HEK293 (cell line): ENCODE results near the gene MARCHF10.

Source experiments
- KLF1 ChIP-seq: fragments of 450-650 bp; formaldehyde crosslinking; IDR thresholded peaks from 2 replicates; pipeline ENCODE4 v1.5.1; 2016; ENCODE audit warnings: missing biosample characterization, missing genetic modification characterization
- MZF1 ChIP-seq: fragments of 450-650 bp; formaldehyde crosslinking; IDR thresholded peaks from 2 replicates; pipeline ENCODE4 v1.5.1; 2017; ENCODE audit warnings: missing biosample characterization, missing genetic modification characterization, borderline replicate concordance
- SETDB1 ChIP-seq: IDR thresholded peaks from one replicate; pipeline ENCODE4 v1.6.1; 2017; ENCODE audit warnings: mild to moderate bottlenecking, low read length, moderate library complexity, mixed read lengths; ENCODE audit not compliant: insufficient read length
- ZBTB20 ChIP-seq: fragments of 450-650 bp; formaldehyde crosslinking; IDR thresholded peaks from 2 replicates; pipeline ENCODE4 v1.5.1; 2016; ENCODE audit warnings: missing biosample characterization, missing genetic modification characterization
- ZBTB44 ChIP-seq: fragments of 450-650 bp; IDR thresholded peaks from 2 replicates; pipeline ENCODE4 v1.5.1; 2018; ENCODE audit warnings: missing biosample characterization, mild to moderate bottlenecking, missing genetic modification characterization
- ZFP41 ChIP-seq: fragments of 450-650 bp; formaldehyde crosslinking; IDR thresholded peaks from 2 replicates; pipeline ENCODE4 v1.5.1; 2016; ENCODE audit warnings: missing biosample characterization, missing genetic modification characterization, borderline replicate concordance
- ZNF175 ChIP-seq: fragments of 450-650 bp; formaldehyde crosslinking; IDR thresholded peaks from 2 replicates; pipeline ENCODE4 v1.5.1; 2016; ENCODE audit warnings: missing biosample characterization, missing genetic modification characterization
- ZNF184 ChIP-seq: fragments of 450-650 bp; IDR thresholded peaks from 2 replicates; pipeline ENCODE4 v1.5.1; 2018; ENCODE audit warnings: missing biosample characterization, mild to moderate bottlenecking, missing genetic modification characterization
- ZNF19 ChIP-seq: fragments of 450-650 bp; formaldehyde crosslinking; IDR thresholded peaks from 2 replicates; pipeline ENCODE4; 2016; ENCODE audit warnings: missing biosample characterization, missing genetic modification characterization, low read depth
- ZNF223 ChIP-seq: fragments of 450-650 bp; formaldehyde crosslinking; IDR thresholded peaks from 2 replicates; pipeline ENCODE4 v1.5.1; 2016; ENCODE audit warnings: missing biosample characterization, missing genetic modification characterization
- ZNF23 ChIP-seq: fragments of 450-650 bp; formaldehyde crosslinking; IDR thresholded peaks from 2 replicates; pipeline ENCODE4 v1.5.1; 2016; ENCODE audit warnings: missing biosample characterization, missing genetic modification characterization, borderline replicate concordance
- ZNF266 ChIP-seq: fragments of 450-650 bp; formaldehyde crosslinking; IDR thresholded peaks from 2 replicates; pipeline ENCODE4 v1.5.1; 2016; ENCODE audit warnings: missing biosample characterization, missing genetic modification characterization, low read depth
- ZNF311 ChIP-seq: fragments of 450-650 bp; formaldehyde crosslinking; IDR thresholded peaks from 2 replicates; pipeline ENCODE4 v1.5.1; 2017; ENCODE audit warnings: missing biosample characterization, missing genetic modification characterization, borderline replicate concordance
- ZNF335 ChIP-seq: fragments of 450-650 bp; formaldehyde crosslinking; conservative IDR thresholded peaks from 2 replicates; pipeline ENCODE4 v1.5.1; 2016; ENCODE audit warnings: missing biosample characterization, missing genetic modification characterization
- ZNF341 ChIP-seq: fragments of 450-650 bp; formaldehyde crosslinking; IDR thresholded peaks from 2 replicates; pipeline ENCODE4; 2016; ENCODE audit warnings: low read depth, missing biosample characterization, missing genetic modification characterization
- ZNF391 ChIP-seq: fragments of 450-650 bp; formaldehyde crosslinking; IDR thresholded peaks from 2 replicates; pipeline ENCODE4 v1.5.1; 2016; ENCODE audit warnings: low read depth, missing biosample characterization, missing genetic modification characterization, borderline replicate concordance
- ZNF48 ChIP-seq: fragments of 450-650 bp; formaldehyde crosslinking; IDR thresholded peaks from 2 replicates; pipeline ENCODE4 v1.5.1; 2016; ENCODE audit warnings: missing biosample characterization, missing genetic modification characterization
- ZNF549 ChIP-seq: fragments of 450-650 bp; IDR thresholded peaks from 2 replicates; pipeline ENCODE4 v1.5.1; 2018; ENCODE audit warnings: missing biosample characterization, missing genetic modification characterization, mild to moderate bottlenecking, inconsistent platforms, moderate library complexity
- ZNF555 ChIP-seq: fragments of 450-650 bp; formaldehyde crosslinking; conservative IDR thresholded peaks from 2 replicates; pipeline ENCODE4 v1.5.1; 2017; ENCODE audit warnings: missing biosample characterization, mild to moderate bottlenecking, missing genetic modification characterization, inconsistent platforms
- ZNF596 ChIP-seq: fragments of 450-650 bp; IDR thresholded peaks from 2 replicates; pipeline ENCODE4 v1.5.0; 2018; ENCODE audit warnings: missing biosample characterization, mild to moderate bottlenecking, missing genetic modification characterization, moderate library complexity
- ZNF658 ChIP-seq: fragments of 450-650 bp; formaldehyde crosslinking; IDR thresholded peaks from 2 replicates; pipeline ENCODE4; 2016; ENCODE audit warnings: missing biosample characterization, missing genetic modification characterization
- ZNF664 ChIP-seq: fragments of 450-650 bp; formaldehyde crosslinking; IDR thresholded peaks from 2 replicates; pipeline ENCODE4 v1.5.1; 2016; ENCODE audit warnings: missing biosample characterization, missing genetic modification characterization
- ZNF677 ChIP-seq: fragments of 450-650 bp; IDR thresholded peaks from 2 replicates; pipeline ENCODE4 v1.5.0; 2018; ENCODE audit warnings: missing biosample characterization, mild to moderate bottlenecking, missing genetic modification characterization, moderate library complexity
- TF ChIP-seq, protein P1 (sequence below): fragments of 450-650 bp; formaldehyde crosslinking; IDR thresholded peaks from 2 replicates; pipeline ENCODE4 v1.5.1; 2016; ENCODE audit warnings: missing biosample characterization, missing genetic modification characterization
- TF ChIP-seq, protein P2 (sequence below): fragments of 450-650 bp; formaldehyde crosslinking; IDR thresholded peaks from 2 replicates; pipeline ENCODE4 v1.5.0; 2017; ENCODE audit warnings: missing biosample characterization, missing genetic modification characterization, borderline replicate concordance
- TF ChIP-seq, protein P3 (sequence below): fragments of 450-650 bp; formaldehyde crosslinking; IDR thresholded peaks from 2 replicates; pipeline ENCODE4 v1.5.1; 2016; ENCODE audit warnings: missing biosample characterization, missing genetic modification characterization, low read depth
- TF ChIP-seq, protein P4 (sequence below): fragments of 450-650 bp; formaldehyde crosslinking; IDR thresholded peaks from 2 replicates; pipeline ENCODE4 v1.5.1; 2016; ENCODE audit warnings: missing biosample characterization, missing genetic modification characterization
- TF ChIP-seq, protein P5 (sequence below): fragments of 450-650 bp; IDR thresholded peaks from 2 replicates; pipeline ENCODE4 v1.5.1; 2018; ENCODE audit warnings: missing biosample characterization, missing genetic modification characterization

MARCHF10 gene

GRCh38 chr17:62724398-62725146 lies 83.5 kb downstream of the MARCHF10 start (continued):
- TF ChIP-seq, protein P1, sequence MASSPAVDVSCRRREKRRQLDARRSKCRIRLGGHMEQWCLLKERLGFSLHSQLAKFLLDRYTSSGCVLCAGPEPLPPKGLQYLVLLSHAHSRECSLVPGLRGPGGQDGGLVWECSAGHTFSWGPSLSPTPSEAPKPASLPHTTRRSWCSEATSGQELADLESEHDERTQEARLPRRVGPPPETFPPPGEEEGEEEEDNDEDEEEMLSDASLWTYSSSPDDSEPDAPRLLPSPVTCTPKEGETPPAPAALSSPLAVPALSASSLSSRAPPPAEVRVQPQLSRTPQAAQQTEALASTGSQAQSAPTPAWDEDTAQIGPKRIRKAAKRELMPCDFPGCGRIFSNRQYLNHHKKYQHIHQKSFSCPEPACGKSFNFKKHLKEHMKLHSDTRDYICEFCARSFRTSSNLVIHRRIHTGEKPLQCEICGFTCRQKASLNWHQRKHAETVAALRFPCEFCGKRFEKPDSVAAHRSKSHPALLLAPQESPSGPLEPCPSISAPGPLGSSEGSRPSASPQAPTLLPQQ, result peak; percentile 99
- no peak for TF ChIP-seq ZNF664 (tag by site-specific recombination)
- TF ChIP-seq ZNF391, result no peak
- no peak for TF ChIP-seq ZNF658 (tag by site-specific recombination)
- no peak for TF ChIP-seq ZFP41 (tag by site-specific recombination)
- TF ChIP-seq, protein P2, sequence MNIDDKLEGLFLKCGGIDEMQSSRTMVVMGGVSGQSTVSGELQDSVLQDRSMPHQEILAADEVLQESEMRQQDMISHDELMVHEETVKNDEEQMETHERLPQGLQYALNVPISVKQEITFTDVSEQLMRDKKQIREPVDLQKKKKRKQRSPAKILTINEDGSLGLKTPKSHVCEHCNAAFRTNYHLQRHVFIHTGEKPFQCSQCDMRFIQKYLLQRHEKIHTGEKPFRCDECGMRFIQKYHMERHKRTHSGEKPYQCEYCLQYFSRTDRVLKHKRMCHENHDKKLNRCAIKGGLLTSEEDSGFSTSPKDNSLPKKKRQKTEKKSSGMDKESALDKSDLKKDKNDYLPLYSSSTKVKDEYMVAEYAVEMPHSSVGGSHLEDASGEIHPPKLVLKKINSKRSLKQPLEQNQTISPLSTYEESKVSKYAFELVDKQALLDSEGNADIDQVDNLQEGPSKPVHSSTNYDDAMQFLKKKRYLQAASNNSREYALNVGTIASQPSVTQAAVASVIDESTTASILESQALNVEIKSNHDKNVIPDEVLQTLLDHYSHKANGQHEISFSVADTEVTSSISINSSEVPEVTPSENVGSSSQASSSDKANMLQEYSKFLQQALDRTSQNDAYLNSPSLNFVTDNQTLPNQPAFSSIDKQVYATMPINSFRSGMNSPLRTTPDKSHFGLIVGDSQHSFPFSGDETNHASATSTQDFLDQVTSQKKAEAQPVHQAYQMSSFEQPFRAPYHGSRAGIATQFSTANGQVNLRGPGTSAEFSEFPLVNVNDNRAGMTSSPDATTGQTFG (tag by site-specific recombination), result no peak
- TF ChIP-seq ZNF335, result peak; percentile 49
- no peak for TF ChIP-seq KLF1 (tag by site-specific recombination)
- TF ChIP-seq, protein P3, sequence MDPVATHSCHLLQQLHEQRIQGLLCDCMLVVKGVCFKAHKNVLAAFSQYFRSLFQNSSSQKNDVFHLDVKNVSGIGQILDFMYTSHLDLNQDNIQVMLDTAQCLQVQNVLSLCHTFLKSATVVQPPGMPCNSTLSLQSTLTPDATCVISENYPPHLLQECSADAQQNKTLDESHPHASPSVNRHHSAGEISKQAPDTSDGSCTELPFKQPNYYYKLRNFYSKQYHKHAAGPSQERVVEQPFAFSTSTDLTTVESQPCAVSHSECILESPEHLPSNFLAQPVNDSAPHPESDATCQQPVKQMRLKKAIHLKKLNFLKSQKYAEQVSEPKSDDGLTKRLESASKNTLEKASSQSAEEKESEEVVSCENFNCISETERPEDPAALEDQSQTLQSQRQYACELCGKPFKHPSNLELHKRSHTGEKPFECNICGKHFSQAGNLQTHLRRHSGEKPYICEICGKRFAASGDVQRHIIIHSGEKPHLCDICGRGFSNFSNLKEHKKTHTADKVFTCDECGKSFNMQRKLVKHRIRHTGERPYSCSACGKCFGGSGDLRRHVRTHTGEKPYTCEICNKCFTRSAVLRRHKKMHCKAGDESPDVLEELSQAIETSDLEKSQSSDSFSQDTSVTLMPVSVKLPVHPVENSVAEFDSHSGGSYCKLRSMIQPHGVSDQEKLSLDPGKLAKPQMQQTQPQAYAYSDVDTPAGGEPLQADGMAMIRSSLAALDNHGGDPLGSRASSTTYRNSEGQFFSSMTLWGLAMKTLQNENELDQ (tag by site-specific recombination), result no peak
- no peak for TF ChIP-seq ZNF175 (tag by site-specific recombination)
- TF ChIP-seq MZF1 (tag by site-specific recombination), result no peak
- TF ChIP-seq ZNF596 (tag by site-specific recombination), result no peak
- TF ChIP-seq ZNF677 (tag by site-specific recombination), result no peak
- no peak for TF ChIP-seq SETDB1
- TF ChIP-seq ZNF19 (tag by site-specific recombination), result no peak
- TF ChIP-seq ZNF48, result no peak
- no peak for TF ChIP-seq ZNF266 (tag by site-specific recombination)
- TF ChIP-seq ZNF184 (tag by site-specific recombination), result no peak
- no peak for TF ChIP-seq ZNF223 (tag by site-specific recombination)
- no peak for TF ChIP-seq ZBTB44 (tag by site-specific recombination)
- TF ChIP-seq ZNF555, result no peak
- TF ChIP-seq, protein P4, sequence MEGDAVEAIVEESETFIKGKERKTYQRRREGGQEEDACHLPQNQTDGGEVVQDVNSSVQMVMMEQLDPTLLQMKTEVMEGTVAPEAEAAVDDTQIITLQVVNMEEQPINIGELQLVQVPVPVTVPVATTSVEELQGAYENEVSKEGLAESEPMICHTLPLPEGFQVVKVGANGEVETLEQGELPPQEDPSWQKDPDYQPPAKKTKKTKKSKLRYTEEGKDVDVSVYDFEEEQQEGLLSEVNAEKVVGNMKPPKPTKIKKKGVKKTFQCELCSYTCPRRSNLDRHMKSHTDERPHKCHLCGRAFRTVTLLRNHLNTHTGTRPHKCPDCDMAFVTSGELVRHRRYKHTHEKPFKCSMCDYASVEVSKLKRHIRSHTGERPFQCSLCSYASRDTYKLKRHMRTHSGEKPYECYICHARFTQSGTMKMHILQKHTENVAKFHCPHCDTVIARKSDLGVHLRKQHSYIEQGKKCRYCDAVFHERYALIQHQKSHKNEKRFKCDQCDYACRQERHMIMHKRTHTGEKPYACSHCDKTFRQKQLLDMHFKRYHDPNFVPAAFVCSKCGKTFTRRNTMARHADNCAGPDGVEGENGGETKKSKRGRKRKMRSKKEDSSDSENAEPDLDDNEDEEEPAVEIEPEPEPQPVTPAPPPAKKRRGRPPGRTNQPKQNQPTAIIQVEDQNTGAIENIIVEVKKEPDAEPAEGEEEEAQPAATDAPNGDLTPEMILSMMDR (tag by site-specific recombination), result peak; percentile 22; the same call in 1 of the 2 replicates
- TF ChIP-seq, protein P5, sequence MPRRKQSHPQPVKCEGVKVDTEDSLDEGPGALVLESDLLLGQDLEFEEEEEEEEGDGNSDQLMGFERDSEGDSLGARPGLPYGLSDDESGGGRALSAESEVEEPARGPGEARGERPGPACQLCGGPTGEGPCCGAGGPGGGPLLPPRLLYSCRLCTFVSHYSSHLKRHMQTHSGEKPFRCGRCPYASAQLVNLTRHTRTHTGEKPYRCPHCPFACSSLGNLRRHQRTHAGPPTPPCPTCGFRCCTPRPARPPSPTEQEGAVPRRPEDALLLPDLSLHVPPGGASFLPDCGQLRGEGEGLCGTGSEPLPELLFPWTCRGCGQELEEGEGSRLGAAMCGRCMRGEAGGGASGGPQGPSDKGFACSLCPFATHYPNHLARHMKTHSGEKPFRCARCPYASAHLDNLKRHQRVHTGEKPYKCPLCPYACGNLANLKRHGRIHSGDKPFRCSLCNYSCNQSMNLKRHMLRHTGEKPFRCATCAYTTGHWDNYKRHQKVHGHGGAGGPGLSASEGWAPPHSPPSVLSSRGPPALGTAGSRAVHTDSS, result no peak
- no peak for TF ChIP-seq ZNF549
- TF ChIP-seq ZBTB20 (tag by site-specific recombination), result peak; percentile 56; the same call in 1 of the 2 replicates
- TF ChIP-seq ZNF23 (tag by site-specific recombination), result no peak
- peak; percentile 40 for TF ChIP-seq ZNF341 (tag by site-specific recombination)
- TF ChIP-seq ZNF311, result no peak
